Measurements from ENCODE around the gene DCTN1.

The DCTN1 gene

DNA sequence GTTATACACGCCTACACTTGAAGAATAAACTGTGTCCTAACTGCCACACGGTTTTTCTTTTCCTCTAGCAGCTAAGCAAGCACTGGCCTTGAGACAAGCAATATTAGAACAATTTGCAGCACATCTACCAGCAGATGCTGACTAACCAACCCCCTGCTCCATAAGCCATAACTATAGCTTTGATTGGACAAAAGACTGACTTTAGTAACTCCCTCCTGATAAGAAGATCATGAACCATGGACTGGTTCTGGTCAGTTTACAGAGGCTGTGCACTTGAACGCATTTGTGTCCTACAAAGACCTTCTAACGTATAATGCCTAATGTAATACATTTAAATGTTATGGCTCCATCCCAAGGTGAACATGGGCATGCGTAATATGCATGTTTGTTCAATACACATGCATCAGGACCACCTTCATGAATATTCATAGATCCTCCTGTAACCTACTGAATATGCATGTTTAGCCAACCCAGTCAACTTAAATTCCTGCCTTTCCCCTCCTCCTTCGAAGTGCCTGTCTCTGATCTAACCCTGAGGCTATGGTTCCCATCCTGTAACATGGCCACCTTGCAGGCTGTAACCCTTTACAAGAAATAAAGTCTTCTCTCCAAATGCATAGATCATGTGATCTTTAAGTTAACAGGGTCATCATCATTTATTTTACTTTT lies 63.4 kb downstream of the DCTN1 start:
- no peak for DNase-seq

DNA sequence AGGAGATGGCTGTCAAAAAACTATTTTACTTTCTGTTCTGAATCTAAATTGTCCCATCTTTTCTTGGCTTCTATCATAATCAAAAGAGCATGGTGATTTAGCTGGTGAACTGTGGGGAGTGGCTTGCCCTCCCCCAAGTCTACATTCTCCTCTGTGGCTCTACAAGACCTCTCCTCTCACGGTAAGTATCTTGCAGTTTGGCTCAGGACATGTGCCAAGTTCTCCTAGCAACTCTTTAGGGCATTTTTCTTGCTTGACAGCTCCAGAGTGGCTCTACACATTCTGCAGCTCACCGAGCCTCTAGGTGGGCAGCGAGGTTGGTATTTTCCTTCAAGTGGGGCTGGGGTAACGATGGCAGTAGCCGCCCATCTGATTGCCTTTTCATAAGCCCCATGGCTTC lies 66.0 kb downstream of the DCTN1 start:
- no peak for DNase-seq

DNA sequence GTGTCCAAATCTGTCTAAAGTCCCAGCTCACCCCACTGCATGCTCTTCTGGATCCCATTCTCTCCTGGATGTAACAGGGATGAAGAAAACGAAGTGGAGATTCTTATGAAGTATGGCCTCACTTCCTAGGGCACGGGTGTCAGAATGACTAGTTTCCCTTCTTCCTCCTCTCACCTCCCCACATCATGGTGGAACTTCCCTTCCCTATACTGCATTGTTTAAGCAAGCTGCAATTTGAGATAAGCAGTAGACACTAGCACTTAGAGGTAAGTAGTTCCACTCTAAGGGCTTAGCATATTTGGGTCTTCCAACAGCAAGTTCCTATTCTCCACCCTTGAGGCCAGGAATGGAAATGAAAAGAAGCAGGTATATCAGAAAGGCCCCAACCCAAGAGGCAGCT lies 66.6 kb downstream of the DCTN1 start:
- no peak for DNase-seq

DNA sequence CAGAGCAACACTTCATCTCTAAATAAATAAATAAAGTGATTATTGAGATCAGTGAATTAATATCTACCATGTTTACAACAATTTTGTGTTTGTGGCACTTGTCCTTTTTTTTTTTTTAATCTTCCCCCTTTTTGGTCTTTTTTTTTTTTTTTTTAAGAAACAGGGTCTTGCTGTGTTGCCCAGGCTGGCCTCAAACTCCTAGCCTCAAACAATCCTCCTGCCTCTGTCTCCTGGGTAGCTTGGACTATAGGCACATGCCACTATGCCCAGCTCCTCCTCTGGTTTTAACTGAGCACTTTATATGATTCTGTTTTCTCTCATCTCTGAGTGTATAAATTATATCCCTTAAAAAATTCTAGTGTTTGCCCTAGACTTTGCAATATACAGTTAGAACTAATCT lies 67.2 kb downstream of the DCTN1 start:
- no peak for DNase-seq
